Activated CD4-positive, alpha-beta T cell treated with anti-CD3 and anti-CD28 coated beads, Interleukin-10, Interleukin-2, amounts not matched to agents 100 ng/mL and 50 ng/mL, durations not matched to agents 16 hours and 8 hours (primary cell): ENCODE results near the gene MTOR.

ENCODE experiments used
- DNase-seq: peaks from one replicate; pipeline ENCODE4 v3.0.0-alpha.2; 2020

MTOR gene

DNA sequence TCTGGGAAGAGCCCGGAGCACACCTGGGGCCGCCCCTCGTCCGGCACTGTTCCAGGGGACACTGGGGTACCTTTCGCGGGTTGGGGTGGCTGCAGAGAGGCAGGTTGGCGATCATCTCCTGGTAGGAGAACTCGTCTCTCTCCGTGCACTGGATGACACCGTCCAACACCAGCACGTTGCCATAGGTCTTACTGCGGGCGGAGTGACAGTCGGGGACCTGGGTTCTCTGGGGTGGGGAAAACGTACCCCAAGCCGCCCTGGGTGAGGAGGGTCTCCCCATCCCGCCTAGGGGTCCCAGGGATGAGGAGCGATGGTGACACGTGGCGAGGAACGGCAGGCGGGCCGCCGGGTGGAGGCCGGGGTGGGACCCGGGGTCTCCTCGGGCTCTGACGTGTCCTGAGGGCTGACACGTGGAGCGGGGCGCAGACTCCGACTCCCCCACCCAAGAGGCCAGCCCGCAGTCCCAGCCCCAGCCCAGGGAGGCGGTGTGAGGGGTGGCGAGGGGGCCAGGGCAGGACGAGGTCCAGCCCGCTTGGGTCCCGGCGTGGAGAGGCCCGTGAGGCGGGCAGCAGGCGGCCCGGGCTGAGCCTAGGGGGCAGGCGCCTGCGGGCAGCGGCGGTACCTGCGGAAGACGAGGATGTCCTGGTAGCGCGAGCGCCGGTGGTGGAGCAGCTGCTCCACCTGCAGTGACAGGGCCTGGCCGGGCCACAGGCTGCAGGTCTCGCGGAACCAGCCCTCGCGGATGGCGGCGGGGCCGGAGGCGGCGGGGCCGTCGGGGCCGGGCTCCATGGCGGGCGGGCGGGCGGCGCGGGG, 203.0 kb downstream of the MTOR start:
- no peak for DNase-seq

DNA sequence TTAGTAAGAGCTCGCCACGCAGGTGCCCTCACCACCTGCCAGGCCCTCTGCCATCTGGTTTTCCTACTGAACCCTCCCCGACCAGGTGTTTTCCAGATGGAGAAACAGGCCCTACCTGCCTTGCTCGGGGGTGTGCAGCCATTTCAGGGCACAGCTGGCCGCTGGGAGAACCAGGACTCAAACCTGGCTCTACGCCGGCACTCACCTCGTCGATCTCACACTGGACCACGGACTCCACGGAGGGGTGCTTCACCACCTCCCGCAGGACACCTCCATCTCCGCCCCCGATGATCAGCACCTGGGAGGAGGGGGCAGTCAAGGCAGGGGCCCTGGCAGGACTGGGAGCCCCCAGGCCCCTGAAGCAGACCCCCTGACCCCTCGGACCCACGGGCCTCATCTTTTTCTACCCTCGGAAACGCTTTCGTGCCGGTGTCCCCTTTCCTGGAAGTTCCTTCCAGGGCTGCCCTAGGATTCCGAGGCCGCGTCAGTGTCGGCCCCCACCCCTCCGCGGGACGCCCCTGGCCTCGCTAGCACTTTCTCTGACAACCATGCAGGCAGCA, 203.7 kb downstream of the MTOR start:
- no peak for DNase-seq

DNA sequence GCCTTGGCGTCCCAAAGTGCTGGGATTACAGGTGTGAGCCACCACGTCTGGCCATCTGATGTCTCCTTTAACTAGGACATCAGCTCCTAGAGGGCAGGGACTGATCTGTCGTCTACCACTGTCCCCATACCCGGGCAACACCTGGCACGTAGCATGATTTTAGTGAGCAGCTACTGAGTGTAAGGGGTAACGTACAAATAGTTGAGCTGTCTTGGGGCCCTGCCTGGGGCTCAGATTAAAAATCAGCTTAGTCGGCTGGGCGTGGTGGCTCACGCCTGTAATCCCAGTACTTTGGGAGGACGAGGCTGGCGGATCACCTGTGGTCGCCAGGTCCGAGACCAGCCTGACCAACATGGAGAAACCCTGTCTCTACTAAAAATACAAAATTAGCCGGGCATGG, 204.3 kb downstream of the MTOR start:
- no peak for DNase-seq

DNA sequence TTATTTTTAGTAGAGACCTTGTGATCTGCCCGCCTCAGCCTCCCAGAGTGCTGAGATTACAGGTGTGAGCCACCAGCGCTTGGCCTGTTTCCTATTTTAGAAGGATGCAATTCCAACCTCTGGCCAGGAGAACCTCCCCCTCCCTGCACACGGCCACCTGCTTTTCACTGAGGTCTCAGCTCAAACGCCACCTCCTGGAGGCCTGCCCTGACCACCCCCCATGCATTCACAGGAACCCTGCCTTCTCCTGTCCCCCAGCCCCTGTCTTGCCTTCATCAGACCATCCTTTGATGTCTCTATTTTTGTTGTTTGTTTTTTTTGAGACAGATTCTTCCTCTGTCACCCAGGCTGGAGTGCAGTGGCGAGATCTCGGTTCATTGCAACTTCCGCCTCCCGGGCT, 204.9 kb downstream of the MTOR start:
- DNase-seq = no peak
